Activated CD8-positive, alpha-beta memory T cell treated with anti-CD3 and anti-CD28 coated beads, Interleukin-2, amount 50 U/mL, for 1 hour (primary cell): Measurements from ENCODE around the gene WDR4.
"Not testable (repeated sequence)": the region's sequence is repeated elsewhere in the genome, so short reads cannot be mapped to it uniquely, and the experiment has no call there.

Experiments
- DNase-seq: peaks from one replicate; pipeline ENCODE4 v3.0.0-alpha.2; 2020; ENCODE audit errors: extremely low read depth

WDR4 gene

GRCh38 chr21:42852925-42853570 is 26.3 kb downstream of the WDR4 start:
- DNase-seq, result no peak

DNA sequence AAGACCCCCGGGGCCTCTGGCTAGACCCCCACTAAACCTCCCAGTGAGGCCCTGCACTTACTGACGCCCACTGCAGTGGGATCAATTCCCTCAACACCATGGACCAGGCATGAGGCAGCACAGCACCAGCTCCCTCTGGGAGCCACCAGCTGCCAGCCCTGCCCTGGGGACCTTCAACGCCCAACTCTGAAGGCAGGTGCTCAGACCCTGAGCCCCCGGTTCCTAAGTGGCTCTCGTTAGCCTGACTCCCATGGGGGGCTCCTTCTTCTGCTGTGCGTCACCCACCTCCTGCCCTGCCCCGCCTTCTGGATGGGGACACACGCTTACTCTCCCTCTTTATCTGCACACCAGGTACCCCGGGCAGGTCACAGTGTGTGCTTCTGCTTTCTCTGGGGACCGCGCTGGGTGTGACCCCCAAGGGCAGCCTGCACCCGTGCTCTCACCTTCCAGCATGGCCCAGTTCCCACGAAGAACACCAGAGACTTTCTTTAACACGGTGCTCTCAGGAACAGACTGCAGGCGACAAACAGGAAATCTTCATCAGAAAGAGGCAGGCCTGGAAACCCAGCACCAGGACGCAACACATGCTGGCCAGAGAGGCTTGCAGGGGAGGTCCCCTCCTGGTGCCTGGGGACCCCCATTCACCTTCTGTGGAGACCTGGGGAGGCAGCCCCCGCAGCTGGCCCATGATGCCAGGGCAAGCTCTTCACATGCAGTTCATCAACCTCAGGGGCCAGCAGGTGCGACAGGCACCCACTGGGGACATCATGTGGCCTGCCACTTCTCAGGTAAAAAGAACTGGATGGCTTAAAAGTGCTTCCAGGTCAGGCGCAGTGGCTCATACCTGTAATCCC is 27.3 kb downstream of the WDR4 start:
- no peak for DNase-seq

- no peak for DNase-seq
Measured at GRCh38 chr21:42850866-42851391, 28.4 kb downstream of the WDR4 start.

DNA sequence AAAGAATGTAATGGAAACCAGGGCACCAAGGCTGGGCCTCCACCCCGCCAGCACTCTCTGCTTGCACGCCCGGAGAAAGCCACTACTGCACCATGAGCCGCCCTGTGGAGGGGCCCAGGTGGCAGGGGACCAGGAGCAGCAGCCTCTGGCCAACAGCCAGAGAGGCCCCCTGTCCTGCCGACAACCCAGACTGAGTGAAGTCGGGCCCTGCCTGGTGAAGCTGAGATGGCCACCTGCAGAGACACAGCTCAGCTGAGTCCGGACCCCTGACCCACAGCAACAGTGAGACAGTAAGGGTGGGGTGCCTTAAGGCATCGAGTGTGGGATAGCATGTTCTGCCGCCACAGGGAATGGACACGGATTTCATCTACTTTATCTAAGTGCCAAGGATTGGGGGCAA is 28.9 kb downstream of the WDR4 start:
- DNase-seq, result no peak

DNA sequence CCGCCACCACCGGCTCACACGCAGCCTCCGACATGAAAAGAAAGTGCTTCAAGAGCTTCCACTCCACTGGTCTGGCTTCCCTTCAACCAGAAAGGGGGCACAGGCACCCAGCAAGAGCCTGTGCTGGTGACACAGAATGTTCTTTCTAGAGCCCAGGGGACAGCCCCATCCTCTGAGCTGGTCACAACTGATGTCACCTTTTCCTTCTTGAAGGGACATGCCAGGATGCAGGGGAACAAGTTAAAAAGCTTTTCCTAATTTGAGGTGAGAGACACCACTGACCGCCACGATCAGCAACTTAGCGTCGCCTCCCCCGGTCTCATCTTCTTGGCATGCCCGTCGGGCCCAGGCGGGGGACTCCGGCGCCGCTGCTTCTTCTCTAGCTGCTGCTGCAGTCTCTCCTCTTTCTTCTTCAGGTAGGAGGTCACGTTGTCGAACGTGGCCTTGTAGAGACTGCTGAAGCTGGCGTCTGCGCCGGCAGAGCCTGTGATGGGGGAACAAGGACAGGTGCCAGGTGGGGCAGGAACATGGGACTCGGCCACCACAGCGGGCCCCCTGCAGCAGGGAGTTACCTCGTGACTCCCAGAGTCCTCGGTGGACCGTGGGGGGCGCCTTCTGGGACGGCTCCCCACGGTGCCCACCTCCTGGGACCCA is 29.5 kb downstream of the WDR4 start:
- no peak for DNase-seq

DNA sequence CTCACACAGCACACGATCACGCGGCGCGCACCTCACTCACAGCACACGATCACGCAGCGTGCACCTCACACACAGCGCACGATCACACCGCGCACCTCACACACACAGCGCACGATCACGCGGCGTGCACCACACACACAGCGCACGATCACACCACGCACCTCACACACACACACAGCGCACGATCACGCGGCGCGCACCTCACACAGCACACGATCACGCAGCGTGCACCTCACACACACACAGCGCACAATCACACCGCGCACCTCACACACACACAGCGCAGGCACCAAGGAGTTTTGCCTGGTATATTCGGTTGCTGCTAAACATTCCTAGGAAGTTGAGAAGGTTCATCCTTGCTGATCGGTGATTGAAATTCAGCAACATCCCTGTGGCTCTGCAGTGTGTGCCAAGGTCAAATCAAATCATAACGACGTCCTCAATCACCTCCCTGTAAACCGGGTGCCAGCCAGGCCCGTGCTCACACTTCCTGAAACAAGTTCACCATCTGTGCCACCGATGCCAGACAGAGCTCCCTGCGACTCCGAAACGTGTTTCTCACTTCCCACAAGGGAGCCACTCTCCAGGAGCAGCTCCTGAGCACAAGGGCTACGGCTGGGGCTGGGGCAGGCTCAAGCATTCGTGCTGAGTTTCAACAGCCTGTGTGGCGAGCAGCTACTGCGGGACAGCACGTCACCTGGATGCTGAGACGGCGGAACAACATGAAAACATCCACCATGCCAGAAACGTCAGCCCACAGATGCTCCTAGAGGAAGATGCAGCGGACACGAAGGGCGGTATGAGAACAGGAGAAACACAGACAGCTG is 30.2 kb downstream of the WDR4 start:
- no peak for DNase-seq

DNA sequence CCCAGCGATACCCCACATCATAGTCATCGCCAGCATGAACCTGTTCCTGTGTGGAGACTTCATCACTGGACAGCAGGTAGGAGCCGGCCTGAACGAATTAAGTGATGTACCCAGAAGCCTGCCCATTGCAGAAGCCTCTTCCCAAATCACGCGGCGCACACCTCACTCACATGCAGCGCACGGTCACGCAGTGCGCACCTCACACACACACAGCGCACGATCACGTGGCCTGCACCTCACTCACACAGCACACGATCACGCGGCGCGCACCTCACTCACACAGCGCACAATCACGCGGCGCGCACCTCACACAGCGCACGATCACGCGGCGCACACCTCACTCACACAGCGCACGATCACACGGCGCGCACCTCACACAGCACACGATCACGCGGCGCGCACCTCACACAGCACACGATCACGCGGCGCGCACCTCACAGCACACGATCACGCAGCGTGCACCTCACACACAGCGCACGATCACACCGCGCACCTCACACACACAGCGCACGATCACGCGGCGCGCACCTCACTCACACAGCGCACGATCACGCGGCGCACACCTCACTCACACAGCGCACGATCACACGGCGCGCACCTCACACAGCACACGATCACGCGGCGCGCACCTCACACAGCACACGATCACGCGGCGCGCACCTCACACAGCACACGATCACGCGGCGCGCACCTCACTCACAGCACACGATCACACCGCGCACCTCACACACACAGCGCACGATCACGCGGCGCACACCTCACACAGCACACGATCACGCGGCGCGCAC is 31.0 kb downstream of the WDR4 start:
- DNase-seq, result not testable (repeated sequence)

DNA sequence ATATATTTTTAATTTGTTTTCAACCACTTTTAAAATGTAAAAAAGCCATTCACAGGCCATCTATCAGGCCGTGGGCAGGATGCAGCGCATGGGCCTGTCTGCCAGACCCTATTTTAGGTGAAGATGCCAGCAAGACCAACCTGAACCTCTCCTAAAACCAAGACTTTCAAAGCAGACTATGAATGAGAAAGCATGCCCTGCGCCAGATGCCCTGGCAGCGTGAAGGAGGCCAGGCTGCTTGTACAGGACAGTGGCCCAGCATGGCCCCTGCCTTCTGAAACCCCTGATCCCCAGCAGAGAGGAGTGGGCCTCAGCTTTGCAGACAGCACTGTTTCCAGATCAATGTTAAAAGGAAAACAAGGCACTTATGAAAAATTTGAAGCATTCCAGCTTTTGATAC is 31.6 kb downstream of the WDR4 start:
- DNase-seq, result no peak

- DNase-seq, result no peak
Measured at GRCh38 chr21:42847051-42847707, 32.2 kb downstream of the WDR4 start.

DNA sequence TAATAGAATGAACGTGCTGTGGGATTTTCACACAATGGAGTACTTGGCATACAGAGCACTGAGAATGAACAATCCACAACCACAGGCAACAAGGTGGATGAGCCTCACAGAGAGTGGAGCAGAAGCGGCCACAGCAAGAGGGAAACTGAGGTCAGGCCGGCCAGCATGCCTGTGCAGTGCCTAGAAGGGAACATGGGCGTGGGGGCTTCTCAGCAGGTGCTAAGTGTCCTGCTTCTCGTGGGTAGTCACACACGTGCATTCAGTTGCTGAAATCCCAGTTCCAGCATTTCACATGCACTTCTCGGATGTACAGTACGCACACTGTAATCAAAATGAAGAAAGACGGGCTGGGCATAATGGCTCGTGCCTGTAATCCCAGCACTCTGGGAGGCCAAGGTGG is 33.1 kb downstream of the WDR4 start:
- no peak for DNase-seq

DNA sequence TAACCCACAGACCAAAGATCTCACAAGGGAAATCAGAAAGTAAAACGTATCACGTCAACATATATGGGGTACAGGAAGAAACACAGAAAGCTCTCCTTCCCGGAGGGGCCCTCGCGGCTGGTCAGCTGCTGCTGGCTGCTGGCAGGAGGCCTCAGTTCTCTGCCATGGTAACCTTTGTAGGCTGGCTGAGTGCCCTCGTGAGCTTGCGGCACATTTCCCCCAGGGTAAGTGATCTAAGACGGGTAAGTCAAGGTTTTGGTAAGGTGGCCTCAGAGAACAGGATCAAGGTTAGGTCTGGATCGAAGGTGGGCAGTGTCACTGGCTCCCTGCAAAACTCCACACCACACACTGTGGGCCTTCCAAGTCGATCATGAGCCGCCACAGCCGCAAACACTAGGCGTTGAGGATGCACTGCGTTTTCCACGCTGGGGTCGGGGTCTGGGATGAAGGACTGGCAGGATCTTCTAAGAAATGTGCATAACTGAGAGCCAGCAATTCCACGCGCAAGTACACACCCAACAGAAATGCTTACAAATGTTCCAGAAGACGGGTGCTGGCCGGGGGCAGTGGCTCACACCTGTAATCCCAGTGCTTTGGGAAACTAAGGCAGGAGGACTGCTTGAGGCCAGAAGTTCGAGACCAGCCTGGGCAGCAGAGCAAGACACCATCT is 33.9 kb downstream of the WDR4 start:
- no peak for DNase-seq

DNA sequence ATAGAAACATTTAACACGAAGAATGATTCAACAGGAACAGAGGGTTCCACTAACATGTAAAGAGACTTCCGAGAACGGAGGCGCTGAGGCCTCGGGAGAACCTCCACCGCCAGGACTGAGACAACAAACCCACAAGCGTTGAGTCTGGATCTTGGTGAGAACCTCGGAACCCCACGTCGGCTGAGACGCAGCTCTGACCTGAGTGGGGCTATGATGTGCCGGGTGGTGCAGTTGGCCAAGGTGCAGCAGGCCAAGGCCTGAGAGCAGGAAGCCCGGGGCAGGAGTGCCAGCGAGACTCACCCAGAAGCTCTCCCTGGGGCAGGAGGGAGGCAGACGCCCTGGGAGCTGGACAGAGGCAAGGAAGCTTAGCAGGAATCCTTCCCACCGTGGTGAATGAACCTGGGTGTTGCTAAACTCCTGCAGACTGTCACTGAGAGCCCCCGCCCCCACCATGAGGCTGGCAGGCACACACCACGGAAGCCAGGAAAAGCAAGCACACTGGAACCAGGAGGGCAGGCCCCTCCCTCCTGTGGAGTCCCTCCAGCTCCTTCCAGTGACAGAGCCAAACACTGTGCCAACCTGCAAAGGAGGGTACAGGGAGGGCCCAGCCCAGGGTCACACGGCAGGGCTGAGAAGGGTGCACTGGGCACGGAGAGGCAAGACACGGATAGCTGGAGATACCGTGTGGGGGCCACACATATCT is 34.8 kb downstream of the WDR4 start:
- no peak for DNase-seq

GRCh38 chr21:42843056-42843455 is 36.3 kb downstream of the WDR4 start:
- no peak for DNase-seq

DNA sequence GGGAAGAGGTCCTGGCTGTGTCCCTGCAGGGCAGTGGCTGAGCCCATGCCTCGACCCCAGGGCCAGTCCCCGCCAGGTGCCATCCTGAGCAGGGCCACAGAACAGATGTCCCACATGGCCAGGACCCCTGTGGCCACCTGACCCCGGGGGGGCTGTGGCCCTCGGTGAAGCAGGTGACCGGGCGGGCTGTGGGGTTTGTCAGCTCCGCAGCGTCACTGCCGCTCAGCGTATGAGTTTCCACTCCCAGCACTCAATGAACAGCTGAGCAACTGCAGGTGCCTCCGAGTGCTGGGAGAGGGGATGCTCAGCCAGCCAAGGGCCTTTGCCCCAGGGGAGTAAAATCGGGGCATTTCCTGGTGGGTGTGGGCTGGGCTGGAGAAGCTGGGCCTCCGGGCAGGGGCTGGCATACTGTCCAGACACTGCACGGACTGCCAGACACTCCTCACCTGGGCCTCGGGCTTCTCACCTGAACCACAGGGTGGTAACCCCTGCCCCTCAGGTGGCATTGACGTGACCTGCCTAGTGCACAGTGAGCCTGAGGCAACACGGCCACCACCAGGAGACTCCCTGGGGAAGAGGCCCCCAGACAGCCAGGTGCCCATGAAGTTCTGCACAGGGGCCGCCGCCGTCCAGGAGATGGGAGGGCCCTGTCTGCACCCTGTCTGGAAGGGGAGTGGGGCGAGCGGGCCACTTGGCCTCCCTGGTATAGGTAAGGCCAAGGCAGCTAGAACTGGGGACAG is 37.3 kb downstream of the WDR4 start:
- not testable (repeated sequence) for DNase-seq

GRCh38 chr21:42841156-42841915 is 38.0 kb downstream of the WDR4 start:
- no peak for DNase-seq

GRCh38 chr21:42840411-42841155 is 38.8 kb downstream of the WDR4 start:
- DNase-seq, result no peak
